ENCODE results near the gene CDK8.

- TF ChIP-seq CTCF (IDR thresholded peaks at IDR 0.05; ENCODE audit: low read depth, low read length, poor library complexity, severe bottlenecking) (no peak), EZH2phosphoT487 (IDR thresholded peaks at IDR 0.05; ENCODE audit: borderline replicate concordance, low read length) (no peak)
These were observed 166.5 kb downstream of the CDK8 start for GRCh38 chr13:26420282-26420960.
